WTC11 (cell line): ENCODE measurements around the gene RPL10A. TPM values are rescaled to one million over a fixed set of nuclear protein-coding genes. Genes with fewer than 3 reads are reported as not detected.

Experiments used
- AR ChIP-seq: fragments of 250-450 bp; sonication (Bioruptor Pico); IDR thresholded peaks from 2 replicates; pipeline ENCODE4 v1.9.0; 2021; ENCODE audit warnings: mild to moderate bottlenecking
- CREB1 ChIP-seq: sonication (generic); formaldehyde crosslinking; IDR thresholded peaks from 2 replicates; pipeline ENCODE4 v1.8.0; 2023; ENCODE audit warnings: mild to moderate bottlenecking, missing genetic modification reagents
- GTF2I ChIP-seq: fragments of 250-450 bp; sonication (Bioruptor Pico); conservative IDR thresholded peaks from 2 replicates; pipeline ENCODE4 v1.4.0; 2021; ENCODE audit warnings: mild to moderate bottlenecking
- HMGXB4 ChIP-seq: sonication (generic); formaldehyde crosslinking; IDR thresholded peaks from 2 replicates; pipeline ENCODE4 v1.8.1; 2023; ENCODE audit warnings: mild to moderate bottlenecking, moderate library complexity, missing genetic modification reagents
- IRF2 ChIP-seq: sonication (generic); formaldehyde crosslinking; IDR thresholded peaks from 2 replicates; pipeline ENCODE4 v1.8.0; 2022; ENCODE audit warnings: low read depth, missing genetic modification reagents, borderline replicate concordance
- NFATC4 ChIP-seq: fragments of 250-450 bp; sonication (Bioruptor Pico); IDR thresholded peaks from 2 replicates; pipeline ENCODE4 v1.9.0; 2021; ENCODE audit warnings: mild to moderate bottlenecking
- NFE2L1 ChIP-seq: sonication (generic); formaldehyde crosslinking; IDR thresholded peaks from 2 replicates; pipeline ENCODE4 v1.8.1; 2023; ENCODE audit warnings: missing genetic modification reagents
- RORB ChIP-seq: fragments of 250-450 bp; sonication (Bioruptor Pico); IDR thresholded peaks from 2 replicates; pipeline ENCODE4 v1.9.0; 2021; ENCODE audit warnings: mild to moderate bottlenecking
- TCF7 ChIP-seq: sonication (generic); formaldehyde crosslinking; IDR thresholded peaks from 2 replicates; pipeline ENCODE4 v1.8.0; 2022; ENCODE audit warnings: mild to moderate bottlenecking, low read depth, missing genetic modification reagents, moderate library complexity
- TEAD1 ChIP-seq: sonication (generic); formaldehyde crosslinking; IDR thresholded peaks from 2 replicates; pipeline ENCODE4 v1.8.0; 2022; ENCODE audit warnings: mild to moderate bottlenecking, missing genetic modification reagents
- ZNF219 ChIP-seq: sonication (generic); formaldehyde crosslinking; IDR thresholded peaks from 2 replicates; pipeline ENCODE4 v1.8.0; 2023; ENCODE audit warnings: missing genetic modification reagents, mild to moderate bottlenecking, borderline replicate concordance
- ZNF416 ChIP-seq: fragments of 250-450 bp; sonication (Bioruptor Pico); IDR thresholded peaks from 2 replicates; pipeline ENCODE4 v1.9.0; 2021; ENCODE audit warnings: mild to moderate bottlenecking, inconsistent platforms
- ZNF425 ChIP-seq: fragments of 250-450 bp; sonication (Bioruptor Pico); conservative IDR thresholded peaks from 2 replicates; pipeline ENCODE4 v1.9.0; 2021; ENCODE audit warnings: mild to moderate bottlenecking
- total RNA-seq: library from RNA; stranded (reverse); gene quantifications from 3 replicates; pipeline ENCODE4 v1.2.3, GENCODE V29; 2021
- TF ChIP-seq, protein P1 (sequence below): sonication (generic); formaldehyde crosslinking; IDR thresholded peaks from 2 replicates; pipeline ENCODE4 v1.8.1; 2023; ENCODE audit warnings: mild to moderate bottlenecking, missing genetic modification reagents, borderline replicate concordance
- TF ChIP-seq, protein P2 (sequence below): fragments of 250-450 bp; sonication (Bioruptor Pico); IDR thresholded peaks from 2 replicates; pipeline ENCODE4 v1.9.0; 2021; ENCODE audit warnings: moderate library complexity, mild to moderate bottlenecking, inconsistent platforms, borderline replicate concordance
- TF ChIP-seq, protein P3 (sequence below): fragments of 250-450 bp; sonication (Bioruptor Pico); IDR thresholded peaks from 2 replicates; pipeline ENCODE4 v1.9.0; 2021; ENCODE audit warnings: mild to moderate bottlenecking
- TF ChIP-seq, protein P4 (sequence below): sonication (generic); formaldehyde crosslinking; IDR thresholded peaks from 2 replicates; pipeline ENCODE4 v1.8.0; 2022; ENCODE audit warnings: missing genetic modification reagents
- TF ChIP-seq, protein P5 (sequence below): sonication (generic); formaldehyde crosslinking; IDR thresholded peaks from 2 replicates; pipeline ENCODE4 v1.8.0; 2022; ENCODE audit warnings: mild to moderate bottlenecking, missing genetic modification reagents
- TF ChIP-seq, protein P6 (sequence below): fragments of 250-450 bp; sonication (Bioruptor Pico); IDR thresholded peaks from 2 replicates; pipeline ENCODE4 v1.8.0; 2021; ENCODE audit warnings: mild to moderate bottlenecking

The RPL10A gene
- total RNA-seq, 1 experiment from 2014 or later: 1,829 TPM

DNA sequence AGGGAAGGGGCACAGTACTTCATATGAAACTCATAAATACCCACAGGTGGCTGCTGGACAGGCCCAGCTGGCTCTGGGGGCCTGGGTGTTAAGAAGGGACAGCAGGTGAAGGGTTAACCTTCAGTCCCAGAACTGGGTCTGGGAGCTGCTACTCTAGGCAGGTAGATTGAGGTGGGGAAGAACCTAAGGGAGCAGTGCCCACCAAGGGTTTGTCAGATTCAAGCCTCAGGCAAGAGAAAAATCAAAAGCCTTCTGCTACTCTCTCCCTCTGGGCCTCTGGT lies 5.6 kb downstream of the RPL10A start (continued):
- TF ChIP-seq AR (CRISPR knock-in tag): peak; percentile 59; the same call in 1 of the 2 replicates
- TF ChIP-seq, protein P1, sequence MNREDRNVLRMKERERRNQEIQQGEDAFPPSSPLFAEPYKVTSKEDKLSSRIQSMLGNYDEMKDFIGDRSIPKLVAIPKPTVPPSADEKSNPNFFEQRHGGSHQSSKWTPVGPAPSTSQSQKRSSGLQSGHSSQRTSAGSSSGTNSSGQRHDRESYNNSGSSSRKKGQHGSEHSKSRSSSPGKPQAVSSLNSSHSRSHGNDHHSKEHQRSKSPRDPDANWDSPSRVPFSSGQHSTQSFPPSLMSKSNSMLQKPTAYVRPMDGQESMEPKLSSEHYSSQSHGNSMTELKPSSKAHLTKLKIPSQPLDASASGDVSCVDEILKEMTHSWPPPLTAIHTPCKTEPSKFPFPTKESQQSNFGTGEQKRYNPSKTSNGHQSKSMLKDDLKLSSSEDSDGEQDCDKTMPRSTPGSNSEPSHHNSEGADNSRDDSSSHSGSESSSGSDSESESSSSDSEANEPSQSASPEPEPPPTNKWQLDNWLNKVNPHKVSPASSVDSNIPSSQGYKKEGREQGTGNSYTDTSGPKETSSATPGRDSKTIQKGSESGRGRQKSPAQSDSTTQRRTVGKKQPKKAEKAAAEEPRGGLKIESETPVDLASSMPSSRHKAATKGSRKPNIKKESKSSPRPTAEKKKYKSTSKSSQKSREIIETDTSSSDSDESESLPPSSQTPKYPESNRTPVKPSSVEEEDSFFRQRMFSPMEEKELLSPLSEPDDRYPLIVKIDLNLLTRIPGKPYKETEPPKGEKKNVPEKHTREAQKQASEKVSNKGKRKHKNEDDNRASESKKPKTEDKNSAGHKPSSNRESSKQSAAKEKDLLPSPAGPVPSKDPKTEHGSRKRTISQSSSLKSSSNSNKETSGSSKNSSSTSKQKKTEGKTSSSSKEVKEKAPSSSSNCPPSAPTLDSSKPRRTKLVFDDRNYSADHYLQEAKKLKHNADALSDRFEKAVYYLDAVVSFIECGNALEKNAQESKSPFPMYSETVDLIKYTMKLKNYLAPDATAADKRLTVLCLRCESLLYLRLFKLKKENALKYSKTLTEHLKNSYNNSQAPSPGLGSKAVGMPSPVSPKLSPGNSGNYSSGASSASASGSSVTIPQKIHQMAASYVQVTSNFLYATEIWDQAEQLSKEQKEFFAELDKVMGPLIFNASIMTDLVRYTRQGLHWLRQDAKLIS: no peak
- peak; percentile 83; the same call in 1 of the 2 replicates for TF ChIP-seq NFATC4
- no peak for TF ChIP-seq IRF2 (CRISPR knock-in tag)
- TF ChIP-seq, protein P2, sequence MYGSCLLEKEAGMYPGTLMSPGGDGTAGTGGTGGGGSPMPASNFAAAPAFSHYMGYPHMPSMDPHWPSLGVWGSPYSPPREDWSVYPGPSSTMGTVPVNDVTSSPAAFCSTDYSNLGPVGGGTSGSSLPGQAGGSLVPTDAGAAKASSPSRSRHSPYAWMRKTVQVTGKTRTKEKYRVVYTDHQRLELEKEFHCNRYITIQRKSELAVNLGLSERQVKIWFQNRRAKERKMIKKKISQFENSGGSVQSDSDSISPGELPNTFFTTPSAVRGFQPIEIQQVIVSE: no peak
- no peak for TF ChIP-seq GTF2I (CRISPR knock-in tag)
- TF ChIP-seq, protein P3, sequence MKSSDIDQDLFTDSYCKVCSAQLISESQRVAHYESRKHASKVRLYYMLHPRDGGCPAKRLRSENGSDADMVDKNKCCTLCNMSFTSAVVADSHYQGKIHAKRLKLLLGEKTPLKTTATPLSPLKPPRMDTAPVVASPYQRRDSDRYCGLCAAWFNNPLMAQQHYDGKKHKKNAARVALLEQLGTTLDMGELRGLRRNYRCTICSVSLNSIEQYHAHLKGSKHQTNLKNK (CRISPR knock-in tag): peak; percentile 76; the same call in 1 of the 2 replicates
- no peak for TF ChIP-seq HMGXB4 (CRISPR knock-in tag)
- TF ChIP-seq, protein P4, sequence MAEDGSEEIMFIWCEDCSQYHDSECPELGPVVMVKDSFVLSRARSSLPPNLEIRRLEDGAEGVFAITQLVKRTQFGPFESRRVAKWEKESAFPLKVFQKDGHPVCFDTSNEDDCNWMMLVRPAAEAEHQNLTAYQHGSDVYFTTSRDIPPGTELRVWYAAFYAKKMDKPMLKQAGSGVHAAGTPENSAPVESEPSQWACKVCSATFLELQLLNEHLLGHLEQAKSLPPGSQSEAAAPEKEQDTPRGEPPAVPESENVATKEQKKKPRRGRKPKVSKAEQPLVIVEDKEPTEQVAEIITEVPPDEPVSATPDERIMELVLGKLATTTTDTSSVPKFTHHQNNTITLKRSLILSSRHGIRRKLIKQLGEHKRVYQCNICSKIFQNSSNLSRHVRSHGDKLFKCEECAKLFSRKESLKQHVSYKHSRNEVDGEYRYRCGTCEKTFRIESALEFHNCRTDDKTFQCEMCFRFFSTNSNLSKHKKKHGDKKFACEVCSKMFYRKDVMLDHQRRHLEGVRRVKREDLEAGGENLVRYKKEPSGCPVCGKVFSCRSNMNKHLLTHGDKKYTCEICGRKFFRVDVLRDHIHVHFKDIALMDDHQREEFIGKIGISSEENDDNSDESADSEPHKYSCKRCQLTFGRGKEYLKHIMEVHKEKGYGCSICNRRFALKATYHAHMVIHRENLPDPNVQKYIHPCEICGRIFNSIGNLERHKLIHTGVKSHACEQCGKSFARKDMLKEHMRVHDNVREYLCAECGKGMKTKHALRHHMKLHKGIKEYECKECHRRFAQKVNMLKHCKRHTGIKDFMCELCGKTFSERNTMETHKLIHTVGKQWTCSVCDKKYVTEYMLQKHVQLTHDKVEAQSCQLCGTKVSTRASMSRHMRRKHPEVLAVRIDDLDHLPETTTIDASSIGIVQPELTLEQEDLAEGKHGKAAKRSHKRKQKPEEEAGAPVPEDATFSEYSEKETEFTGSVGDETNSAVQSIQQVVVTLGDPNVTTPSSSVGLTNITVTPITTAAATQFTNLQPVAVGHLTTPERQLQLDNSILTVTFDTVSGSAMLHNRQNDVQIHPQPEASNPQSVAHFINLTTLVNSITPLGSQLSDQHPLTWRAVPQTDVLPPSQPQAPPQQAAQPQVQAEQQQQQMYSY: no peak
- no peak for TF ChIP-seq TEAD1 (CRISPR knock-in tag)
- TF ChIP-seq ZNF219 (CRISPR knock-in tag): no peak
- TF ChIP-seq RORB (CRISPR knock-in tag): no peak
- no peak for TF ChIP-seq TCF7
- no peak for TF ChIP-seq NFE2L1
- TF ChIP-seq, protein P5, sequence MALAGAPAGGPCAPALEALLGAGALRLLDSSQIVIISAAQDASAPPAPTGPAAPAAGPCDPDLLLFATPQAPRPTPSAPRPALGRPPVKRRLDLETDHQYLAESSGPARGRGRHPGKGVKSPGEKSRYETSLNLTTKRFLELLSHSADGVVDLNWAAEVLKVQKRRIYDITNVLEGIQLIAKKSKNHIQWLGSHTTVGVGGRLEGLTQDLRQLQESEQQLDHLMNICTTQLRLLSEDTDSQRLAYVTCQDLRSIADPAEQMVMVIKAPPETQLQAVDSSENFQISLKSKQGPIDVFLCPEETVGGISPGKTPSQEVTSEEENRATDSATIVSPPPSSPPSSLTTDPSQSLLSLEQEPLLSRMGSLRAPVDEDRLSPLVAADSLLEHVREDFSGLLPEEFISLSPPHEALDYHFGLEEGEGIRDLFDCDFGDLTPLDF: no peak
- peak; percentile 83 for TF ChIP-seq ZNF425 (CRISPR knock-in tag)
- no peak for TF ChIP-seq CREB1 (CRISPR knock-in tag)
- TF ChIP-seq, protein P6, sequence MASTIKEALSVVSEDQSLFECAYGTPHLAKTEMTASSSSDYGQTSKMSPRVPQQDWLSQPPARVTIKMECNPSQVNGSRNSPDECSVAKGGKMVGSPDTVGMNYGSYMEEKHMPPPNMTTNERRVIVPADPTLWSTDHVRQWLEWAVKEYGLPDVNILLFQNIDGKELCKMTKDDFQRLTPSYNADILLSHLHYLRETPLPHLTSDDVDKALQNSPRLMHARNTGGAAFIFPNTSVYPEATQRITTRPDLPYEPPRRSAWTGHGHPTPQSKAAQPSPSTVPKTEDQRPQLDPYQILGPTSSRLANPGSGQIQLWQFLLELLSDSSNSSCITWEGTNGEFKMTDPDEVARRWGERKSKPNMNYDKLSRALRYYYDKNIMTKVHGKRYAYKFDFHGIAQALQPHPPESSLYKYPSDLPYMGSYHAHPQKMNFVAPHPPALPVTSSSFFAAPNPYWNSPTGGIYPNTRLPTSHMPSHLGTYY: peak; percentile 56
- TF ChIP-seq ZNF416 (CRISPR knock-in tag): peak; percentile 88
